Measurements from ENCODE around the gene GMDS. TPM values are rescaled to one million over a fixed set of nuclear protein-coding genes. Genes with fewer than 3 reads are reported as not detected.
A peak's percentile ranks its signal among the peaks of the same experiment; 100 is the strongest.

Gene GMDS
- total RNA-seq (19.9 TPM), polyA plus RNA-seq (28.4 TPM)
- long read RNA-seq, donor 1, partial matches to known transcripts = 0 of 1 reads
- long read RNA-seq, donor 1, other reads (novel, unspliced or antisense) = 0 of 1 reads
- long read RNA-seq, donor 2 = 0 reads
- long read RNA-seq, donor 3, transcript GMDS-202 (11 exons, 1,752 nt) = major isoform, 8 of 19 reads
- long read RNA-seq, donor 3, partial matches to known transcripts = 5 of 19 reads
- long read RNA-seq, donor 3, other reads (novel, unspliced or antisense) = 0 of 19 reads
- long read RNA-seq, donor 4, partial matches to known transcripts = 0 of 6 reads
- long read RNA-seq, donor 4, other reads (novel, unspliced or antisense) = 0 of 6 reads
- long read RNA-seq, donor 5, transcript GMDS-205 (3 exons, 567 nt) = major isoform, 11 of 30 reads
- long read RNA-seq, donor 5, transcript GMDS-202 (11 exons, 1,752 nt) = minor isoform, 8 of 30 reads
- long read RNA-seq, donor 5, partial matches to known transcripts = 8 of 30 reads
- long read RNA-seq, donor 5, other reads (novel, unspliced or antisense) = 0 of 30 reads
- long read RNA-seq, donor 6, transcript GMDS-202 (11 exons, 1,752 nt) = major isoform, 9 of 14 reads
- long read RNA-seq, donor 6, partial matches to known transcripts = 0 of 14 reads
- long read RNA-seq, donor 6, other reads (novel, unspliced or antisense) = 0 of 14 reads
- long read RNA-seq, donor 7, transcript GMDS-205 (3 exons, 567 nt) = major isoform, 7 of 10 reads
- long read RNA-seq, donor 7, partial matches to known transcripts = 0 of 10 reads
- long read RNA-seq, donor 7, other reads (novel, unspliced or antisense) = 0 of 10 reads
- long read RNA-seq, donor 8, partial matches to known transcripts = 0 of 6 reads
- long read RNA-seq, donor 8, other reads (novel, unspliced or antisense) = 0 of 6 reads
- long read RNA-seq, donor 9 = 0 reads
- long read RNA-seq, donor 10, transcript GMDS-202 (11 exons, 1,752 nt) = minor isoform, 5 of 11 reads
- long read RNA-seq, donor 10, transcript GMDS-205 (3 exons, 567 nt) = major isoform, 6 of 11 reads
- long read RNA-seq, donor 10, partial matches to known transcripts = 0 of 11 reads
- long read RNA-seq, donor 10, other reads (novel, unspliced or antisense) = 0 of 11 reads

DNA sequence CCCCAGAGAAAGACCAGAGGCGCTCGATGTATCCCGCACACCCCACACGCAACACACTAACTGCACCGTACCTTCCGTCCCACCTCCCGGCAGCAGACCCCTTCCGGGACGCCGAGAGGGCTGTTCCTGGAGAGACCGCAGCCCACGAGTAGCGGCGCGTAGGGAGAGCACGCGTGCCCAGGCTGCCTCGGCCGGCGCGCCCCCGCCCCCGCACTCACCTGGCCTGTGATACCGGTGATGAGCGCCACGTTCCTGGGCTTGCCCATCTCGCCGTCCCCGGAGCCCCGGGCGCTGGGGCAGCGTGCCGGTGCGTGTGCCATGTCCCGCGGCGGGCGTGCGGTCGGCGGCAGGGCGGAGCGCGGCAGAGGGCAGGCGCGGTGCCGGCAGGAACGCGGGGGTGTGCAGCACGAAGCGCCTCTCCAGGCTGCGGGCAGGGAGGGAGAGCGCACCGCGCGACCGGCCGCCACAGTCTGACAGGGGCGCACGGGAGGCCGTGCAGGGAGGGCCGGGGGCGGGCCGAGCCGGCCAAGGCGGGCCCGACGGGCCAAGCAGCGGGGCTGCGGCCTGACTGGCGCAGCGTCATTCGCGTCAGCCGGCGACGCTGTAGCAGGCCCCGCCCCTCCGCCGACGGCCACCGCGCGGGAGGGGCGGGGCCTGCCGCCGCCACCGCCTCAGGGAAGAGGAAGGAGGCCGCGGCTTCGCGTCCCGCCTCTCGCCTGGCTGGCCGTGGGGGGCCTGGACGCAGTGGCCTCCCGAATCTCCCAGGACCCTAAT is at the start of gene GMDS:
TSS of gene GMDS (minus strand) at position 503 of the 774 bp plus-strand sequence.
- Histone ChIP-seq H3K9me3 (ENCODE audit: control insufficient read depth in 2 of 2, insufficient read depth in 1 of 2, low read length in 1 of 2) (no peaks in the 10 kb centered on the region), H3K27ac (ENCODE audit: low read depth in 1 of 2, low read length in 1 of 2) (peak within 1 kb of the TSS; percentile 82 to 91), H3K4me3 (ENCODE audit: low read length in 2 of 2) (peak within 1 kb of the TSS; percentile 62 to 91), H3K36me3 (ENCODE audit: control insufficient read depth in 2 of 2, insufficient read depth in 2 of 2, low read length in 1 of 2) (peaks cover 0 to 9% of the 10 kb centered on the region in 2 donors), H3K27me3 (ENCODE audit: control insufficient read depth in 2 of 2, insufficient read depth in 1 of 2, low read length in 1 of 2) (no peaks in the 10 kb centered on the region), H3K4me1 (ENCODE audit: control insufficient read depth in 2 of 2, insufficient read depth in 2 of 2, low read length in 2 of 2) (peaks cover 9 to 26% of the 10 kb centered on the region in 2 donors)
- DNase-seq (ENCODE audit: low read depth in 6 of 9, low spot score in 9 of 9) = peak; percentile 48 to 91 (median 77)
- WGBS = under 1% methylated on average over 97 of the region's 97 CpGs

DNA sequence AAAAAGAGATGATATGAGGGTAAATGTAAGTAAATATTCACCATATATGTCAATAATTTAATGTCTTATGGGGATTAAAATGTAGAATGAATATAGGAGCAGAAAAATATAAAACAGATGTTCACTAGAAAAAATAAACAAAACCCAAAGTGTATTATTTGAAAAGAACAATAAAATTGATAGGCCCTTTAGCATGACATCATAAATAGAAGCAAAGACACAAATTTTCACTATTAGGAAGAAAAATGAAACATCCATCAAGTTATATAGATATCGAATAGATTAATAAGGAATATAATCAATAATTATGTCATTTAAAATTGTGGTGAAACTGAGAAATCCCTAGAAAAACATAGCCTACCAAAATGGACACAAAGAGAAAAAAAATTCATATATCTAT is 40.1 kb upstream of the GMDS start:
- Histone ChIP-seq H3K36me3 (ENCODE audit: control insufficient read depth in 2 of 2, insufficient read depth in 2 of 2, low read length in 1 of 2) (no peaks in the 10 kb centered on the region), H3K27ac (ENCODE audit: low read depth in 1 of 2, low read length in 1 of 2) (no peak overlapping the region), H3K4me3 (ENCODE audit: low read length in 2 of 2) (no peak overlapping the region), H3K27me3 (ENCODE audit: control insufficient read depth in 2 of 2, insufficient read depth in 1 of 2, low read length in 1 of 2) (no peaks in the 10 kb centered on the region), H3K4me1 (ENCODE audit: control insufficient read depth in 2 of 2, insufficient read depth in 2 of 2, low read length in 2 of 2) (no peaks in the 10 kb centered on the region), H3K9me3 (ENCODE audit: control insufficient read depth in 2 of 2, insufficient read depth in 1 of 2, low read length in 1 of 2) (peaks cover 0 to 10% of the 10 kb centered on the region in 2 donors)
- WGBS = 97% methylated on average over 1 of the region's 1 CpG
- no peak for DNase-seq (ENCODE audit: low read depth in 6 of 9, low spot score in 9 of 9)

DNA sequence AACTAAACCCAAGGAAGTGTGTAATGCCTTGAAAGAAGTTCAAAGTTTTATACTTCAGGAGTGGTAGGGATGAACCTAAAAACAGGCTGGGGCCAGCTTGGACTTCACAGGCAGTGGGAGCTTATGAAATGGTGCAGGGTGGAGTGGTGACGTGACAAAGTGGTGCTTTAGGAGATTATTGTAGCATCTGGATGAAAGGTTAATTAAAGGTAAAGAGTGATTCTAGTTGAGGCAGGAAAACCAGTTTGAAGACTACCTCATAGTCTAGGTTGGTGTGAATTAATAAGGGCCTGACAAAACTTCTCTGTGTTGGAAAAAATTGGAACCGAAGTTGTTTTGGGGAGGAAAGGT is 30.5 kb upstream of the GMDS start:
- DNase-seq (ENCODE audit: low read depth in 6 of 9, low spot score in 9 of 9) = no peak
- Histone ChIP-seq H3K4me3 (ENCODE audit: low read length in 2 of 2) (no peak overlapping the region), H3K27ac (ENCODE audit: low read depth in 1 of 2, low read length in 1 of 2) (no peak overlapping the region), H3K4me1 (ENCODE audit: control insufficient read depth in 2 of 2, insufficient read depth in 2 of 2, low read length in 2 of 2) (no peaks in the 10 kb centered on the region), H3K36me3 (ENCODE audit: control insufficient read depth in 2 of 2, insufficient read depth in 2 of 2, low read length in 1 of 2) (peaks cover 11 to 13% of the 10 kb centered on the region in 2 donors), H3K9me3 (ENCODE audit: control insufficient read depth in 2 of 2, insufficient read depth in 1 of 2, low read length in 1 of 2) (no peaks in the 10 kb centered on the region), H3K27me3 (ENCODE audit: control insufficient read depth in 2 of 2, insufficient read depth in 1 of 2, low read length in 1 of 2) (no peaks in the 10 kb centered on the region)
- 98% methylated on average over 2 of the region's 2 CpGs for WGBS

DNA sequence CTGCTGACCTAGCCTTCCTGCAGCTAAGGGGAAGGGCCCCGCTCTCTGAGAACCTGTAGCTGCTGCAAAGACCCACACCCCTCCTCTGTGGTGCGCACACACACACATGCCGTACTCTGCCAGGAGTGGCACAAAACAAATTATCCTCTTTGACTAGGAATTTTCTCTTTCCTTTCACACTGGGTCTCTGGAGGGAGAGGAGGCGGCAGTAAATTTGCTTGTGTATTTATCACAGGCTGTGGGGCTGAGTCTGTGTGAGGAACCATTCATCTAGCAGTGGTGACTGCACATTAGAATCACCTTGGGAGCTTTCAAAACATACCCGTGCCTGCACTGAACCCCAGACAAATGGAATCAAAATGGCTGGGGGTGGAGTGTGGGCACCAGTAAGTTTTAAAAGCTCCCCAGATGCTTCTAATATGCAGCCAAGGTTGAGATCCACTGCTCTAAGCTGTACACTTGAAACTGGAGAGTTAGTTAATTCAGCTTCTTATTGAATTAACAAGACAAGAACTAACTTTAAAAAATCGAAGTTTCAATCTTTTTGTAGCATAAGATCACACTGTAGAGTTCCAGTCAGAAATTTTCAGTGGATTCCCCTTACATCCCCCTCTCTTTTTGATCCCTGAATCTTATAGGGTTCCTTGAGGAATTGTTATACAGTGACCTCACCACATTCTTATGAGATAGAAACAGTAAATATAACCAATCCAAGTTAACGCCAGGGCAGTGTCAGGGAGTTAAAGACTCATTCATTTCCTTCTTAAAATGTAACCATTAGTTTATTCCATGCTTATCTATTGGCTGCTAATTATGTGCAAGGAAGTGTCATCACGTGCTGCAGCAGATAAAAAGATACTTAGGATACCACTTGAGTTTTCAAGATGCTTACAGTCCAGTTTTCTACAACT is 29.8 kb upstream of the GMDS start:
- H3K4me3 ChIP-seq (ENCODE audit: low read length in 2 of 2) = no peak overlapping the region
- 91% methylated on average over 8 of the region's 8 CpGs for WGBS
- no peaks in the 10 kb centered on the region for H3K27me3 ChIP-seq (ENCODE audit: control insufficient read depth in 2 of 2, insufficient read depth in 1 of 2, low read length in 1 of 2)
- H3K4me1 ChIP-seq (ENCODE audit: control insufficient read depth in 2 of 2, insufficient read depth in 2 of 2, low read length in 2 of 2) = no peaks in the 10 kb centered on the region
- no peaks in the 10 kb centered on the region for H3K9me3 ChIP-seq (ENCODE audit: control insufficient read depth in 2 of 2, insufficient read depth in 1 of 2, low read length in 1 of 2)
- DNase-seq (ENCODE audit: low read depth in 6 of 9, low spot score in 9 of 9) = no peak
- H3K27ac ChIP-seq (ENCODE audit: low read depth in 1 of 2, low read length in 1 of 2) = no peak overlapping the region
- peaks cover 11 to 13% of the 10 kb centered on the region in 2 donors for H3K36me3 ChIP-seq (ENCODE audit: control insufficient read depth in 2 of 2, insufficient read depth in 2 of 2, low read length in 1 of 2)

DNA sequence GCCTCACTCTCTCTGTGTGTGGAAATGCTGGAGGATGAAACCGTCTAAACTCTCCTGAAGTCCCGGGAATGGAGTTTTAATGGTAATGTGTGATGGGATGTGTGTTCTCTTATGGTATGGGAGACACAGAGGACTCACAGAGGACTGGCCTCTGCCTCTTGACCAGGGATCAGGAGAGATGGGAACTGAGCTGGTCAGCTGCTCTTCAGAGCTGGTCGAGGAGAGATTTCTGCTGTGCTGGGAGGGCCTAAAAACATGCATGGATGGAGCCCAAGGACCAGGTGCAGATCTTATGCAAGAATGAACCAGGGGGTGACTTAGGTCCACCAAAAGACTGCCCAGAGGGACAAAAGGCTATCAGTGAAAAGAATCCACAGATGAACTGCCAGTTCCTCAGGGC is 27.3 kb upstream of the GMDS start:
- no peak overlapping the region for H3K27ac ChIP-seq (ENCODE audit: low read depth in 1 of 2, low read length in 1 of 2)
- no peaks in the 10 kb centered on the region for H3K27me3 ChIP-seq (ENCODE audit: control insufficient read depth in 2 of 2, insufficient read depth in 1 of 2, low read length in 1 of 2)
- no peak overlapping the region for H3K4me3 ChIP-seq (ENCODE audit: low read length in 2 of 2)
- H3K4me1 ChIP-seq (ENCODE audit: control insufficient read depth in 2 of 2, insufficient read depth in 2 of 2, low read length in 2 of 2) = no peaks in the 10 kb centered on the region
- 95% methylated on average over 3 of the region's 3 CpGs for WGBS
- peaks cover 11 to 17% of the 10 kb centered on the region in 2 donors for H3K36me3 ChIP-seq (ENCODE audit: control insufficient read depth in 2 of 2, insufficient read depth in 2 of 2, low read length in 1 of 2)
- no peak for DNase-seq (ENCODE audit: low read depth in 6 of 9, low spot score in 9 of 9)
- H3K9me3 ChIP-seq (ENCODE audit: control insufficient read depth in 2 of 2, insufficient read depth in 1 of 2, low read length in 1 of 2) = no peaks in the 10 kb centered on the region

DNA sequence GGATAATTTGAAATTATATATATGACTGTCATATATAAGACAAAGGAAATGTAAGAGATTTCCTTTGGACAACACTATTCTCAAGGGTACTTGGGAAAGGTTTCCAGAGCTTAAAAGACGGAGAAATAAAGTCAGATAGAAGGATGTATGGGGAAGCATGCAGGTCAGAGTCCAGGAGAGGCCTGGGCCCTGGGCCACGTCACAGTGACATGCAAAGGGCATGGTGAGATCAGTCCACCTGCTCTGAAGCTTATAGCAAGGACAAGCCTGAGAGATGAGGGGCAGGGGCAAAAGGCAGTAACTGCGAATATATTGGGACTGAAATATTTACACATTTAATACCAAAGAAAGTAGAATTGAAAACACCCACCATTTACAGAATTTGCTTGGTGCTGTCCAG is 24.6 kb upstream of the GMDS start:
- 98% methylated on average over 3 of the region's 3 CpGs for WGBS
- Histone ChIP-seq H3K4me3 (ENCODE audit: low read length in 2 of 2) (no peak overlapping the region), H3K27ac (ENCODE audit: low read depth in 1 of 2, low read length in 1 of 2) (no peak overlapping the region), H3K4me1 (ENCODE audit: control insufficient read depth in 2 of 2, insufficient read depth in 2 of 2, low read length in 2 of 2) (no peaks in the 10 kb centered on the region), H3K9me3 (ENCODE audit: control insufficient read depth in 2 of 2, insufficient read depth in 1 of 2, low read length in 1 of 2) (no peaks in the 10 kb centered on the region), H3K36me3 (ENCODE audit: control insufficient read depth in 2 of 2, insufficient read depth in 2 of 2, low read length in 1 of 2) (peaks cover 11 to 19% of the 10 kb centered on the region in 2 donors), H3K27me3 (ENCODE audit: control insufficient read depth in 2 of 2, insufficient read depth in 1 of 2, low read length in 1 of 2) (no peaks in the 10 kb centered on the region)
- no peak for DNase-seq (ENCODE audit: low read depth in 6 of 9, low spot score in 9 of 9)

DNA sequence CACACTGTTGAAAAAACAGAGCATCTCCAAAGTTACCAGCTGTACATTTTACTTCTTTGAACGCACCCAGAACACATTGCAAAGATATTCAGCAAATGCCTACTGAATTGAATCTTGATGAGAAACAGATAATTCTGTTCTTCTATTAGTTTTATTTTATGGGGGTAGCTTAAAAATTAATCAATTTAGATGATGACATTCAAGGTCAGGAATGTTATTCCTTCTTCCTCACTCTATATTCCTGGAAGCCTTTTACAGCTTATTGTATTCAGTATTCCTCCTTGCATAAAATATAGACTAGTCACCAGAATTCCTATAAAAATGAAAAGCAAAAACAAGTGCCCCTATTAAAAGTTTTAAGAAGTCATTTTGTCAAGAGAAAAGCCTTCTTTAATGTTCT is 21.4 kb upstream of the GMDS start:
- no peaks in the 10 kb centered on the region for H3K27me3 ChIP-seq (ENCODE audit: control insufficient read depth in 2 of 2, insufficient read depth in 1 of 2, low read length in 1 of 2)
- DNase-seq (ENCODE audit: low read depth in 6 of 9, low spot score in 9 of 9) = no peak
- no peaks in the 10 kb centered on the region for H3K9me3 ChIP-seq (ENCODE audit: control insufficient read depth in 2 of 2, insufficient read depth in 1 of 2, low read length in 1 of 2)
- H3K4me1 ChIP-seq (ENCODE audit: control insufficient read depth in 2 of 2, insufficient read depth in 2 of 2, low read length in 2 of 2) = no peaks in the 10 kb centered on the region
- peaks cover 8% of the 10 kb centered on the region in 2 donors for H3K36me3 ChIP-seq (ENCODE audit: control insufficient read depth in 2 of 2, insufficient read depth in 2 of 2, low read length in 1 of 2)
- H3K27ac ChIP-seq (ENCODE audit: low read depth in 1 of 2, low read length in 1 of 2) = no peak overlapping the region
- H3K4me3 ChIP-seq (ENCODE audit: low read length in 2 of 2) = no peak overlapping the region
- 99% methylated on average over 1 of the region's 1 CpG for WGBS
